HEK293 (cell line): ENCODE results near the gene TRAF1.

Experiments
- BCL11B ChIP-seq: fragments of 450-650 bp; formaldehyde crosslinking; IDR thresholded peaks from 2 replicates; pipeline ENCODE4 v1.5.1; 2016; ENCODE audit warnings: low read depth, missing biosample characterization, missing genetic modification characterization
- GLI2 ChIP-seq: fragments of 450-650 bp; formaldehyde crosslinking; IDR thresholded peaks from 2 replicates; pipeline ENCODE4; 2017; ENCODE audit warnings: missing biosample characterization, missing genetic modification characterization, low read depth, borderline replicate concordance
- GLIS1 ChIP-seq: fragments of 450-650 bp; formaldehyde crosslinking; IDR thresholded peaks from 2 replicates; pipeline ENCODE4 v1.5.1; 2016; ENCODE audit warnings: missing biosample characterization, missing genetic modification characterization
- IKZF3 ChIP-seq: fragments of 450-650 bp; IDR thresholded peaks from 2 replicates; pipeline ENCODE4 v1.5.0; 2018; ENCODE audit warnings: missing biosample characterization, mild to moderate bottlenecking, missing genetic modification characterization, moderate library complexity
- ZBTB20 ChIP-seq: fragments of 450-650 bp; formaldehyde crosslinking; IDR thresholded peaks from 2 replicates; pipeline ENCODE4 v1.5.1; 2016; ENCODE audit warnings: missing biosample characterization, missing genetic modification characterization
- ZBTB26 ChIP-seq: fragments of 450-650 bp; formaldehyde crosslinking; optimal IDR thresholded peaks from 2 replicates; pipeline ENCODE3; 2016; ENCODE audit warnings: missing biosample characterization, mild to moderate bottlenecking, missing genetic modification characterization
- ZBTB44 ChIP-seq: fragments of 450-650 bp; IDR thresholded peaks from 2 replicates; pipeline ENCODE4 v1.5.1; 2018; ENCODE audit warnings: missing biosample characterization, mild to moderate bottlenecking, missing genetic modification characterization
- ZNF223 ChIP-seq: fragments of 450-650 bp; formaldehyde crosslinking; IDR thresholded peaks from 2 replicates; pipeline ENCODE4 v1.5.1; 2016; ENCODE audit warnings: missing biosample characterization, missing genetic modification characterization
- ZNF24 ChIP-seq: fragments of 450-650 bp; formaldehyde crosslinking; IDR thresholded peaks from 2 replicates; pipeline ENCODE4 v1.5.1; 2016; ENCODE audit warnings: missing biosample characterization, missing genetic modification characterization
- ZNF501 ChIP-seq: fragments of 450-650 bp; formaldehyde crosslinking; IDR thresholded peaks from 2 replicates; pipeline ENCODE4 v1.5.1; 2016; ENCODE audit warnings: missing biosample characterization, missing genetic modification characterization
- ZNF548 ChIP-seq: fragments of 450-650 bp; formaldehyde crosslinking; IDR thresholded peaks from 2 replicates; pipeline ENCODE4 v1.5.1; 2016; ENCODE audit warnings: missing biosample characterization, missing genetic modification characterization
- ZNF549 ChIP-seq: fragments of 450-650 bp; IDR thresholded peaks from 2 replicates; pipeline ENCODE4 v1.5.1; 2018; ENCODE audit warnings: missing biosample characterization, missing genetic modification characterization, mild to moderate bottlenecking, inconsistent platforms, moderate library complexity
- ZNF560 ChIP-seq: fragments of 450-650 bp; formaldehyde crosslinking; IDR thresholded peaks from 2 replicates; pipeline ENCODE4 v1.5.1; 2017; ENCODE audit warnings: missing biosample characterization, missing genetic modification characterization, borderline replicate concordance
- ZNF76 ChIP-seq: fragments of 450-650 bp; formaldehyde crosslinking; IDR thresholded peaks from 2 replicates; pipeline ENCODE4; 2016; ENCODE audit warnings: low read depth, missing biosample characterization, missing genetic modification characterization, borderline replicate concordance
- ZNF791 ChIP-seq: fragments of 450-650 bp; formaldehyde crosslinking; IDR thresholded peaks from 2 replicates; pipeline ENCODE4 v1.5.1; 2016; ENCODE audit warnings: missing biosample characterization, missing genetic modification characterization
- TF ChIP-seq, protein P1 (sequence below): fragments of 450-650 bp; formaldehyde crosslinking; IDR thresholded peaks from 2 replicates; pipeline ENCODE4 v1.5.1; 2016; ENCODE audit warnings: missing biosample characterization, missing genetic modification characterization
- TF ChIP-seq, protein P2 (sequence below): fragments of 450-650 bp; formaldehyde crosslinking; IDR thresholded peaks from 2 replicates; pipeline ENCODE4 v1.5.1; 2016; ENCODE audit warnings: missing biosample characterization, missing genetic modification characterization
- TF ChIP-seq, protein P3 (sequence below): fragments of 450-650 bp; formaldehyde crosslinking; IDR thresholded peaks from 2 replicates; pipeline ENCODE4 v1.5.1; 2016; ENCODE audit warnings: missing biosample characterization, missing genetic modification characterization
- TF ChIP-seq, protein P4 (sequence below): fragments of 450-650 bp; formaldehyde crosslinking; IDR thresholded peaks from 2 replicates; pipeline ENCODE4 v1.5.1; 2017; ENCODE audit warnings: missing biosample characterization, missing genetic modification characterization
- TF ChIP-seq, protein P5 (sequence below): IDR thresholded peaks from 2 replicates; pipeline ENCODE4 v1.6.1; 2011; ENCODE audit warnings: mild to moderate bottlenecking, low read depth, low read length, borderline replicate concordance
- TF ChIP-seq, protein P6 (sequence below): fragments of 450-650 bp; formaldehyde crosslinking; IDR thresholded peaks from 2 replicates; pipeline ENCODE4 v1.5.1; 2016; ENCODE audit warnings: missing biosample characterization, missing genetic modification characterization

TRAF1 gene

DNA sequence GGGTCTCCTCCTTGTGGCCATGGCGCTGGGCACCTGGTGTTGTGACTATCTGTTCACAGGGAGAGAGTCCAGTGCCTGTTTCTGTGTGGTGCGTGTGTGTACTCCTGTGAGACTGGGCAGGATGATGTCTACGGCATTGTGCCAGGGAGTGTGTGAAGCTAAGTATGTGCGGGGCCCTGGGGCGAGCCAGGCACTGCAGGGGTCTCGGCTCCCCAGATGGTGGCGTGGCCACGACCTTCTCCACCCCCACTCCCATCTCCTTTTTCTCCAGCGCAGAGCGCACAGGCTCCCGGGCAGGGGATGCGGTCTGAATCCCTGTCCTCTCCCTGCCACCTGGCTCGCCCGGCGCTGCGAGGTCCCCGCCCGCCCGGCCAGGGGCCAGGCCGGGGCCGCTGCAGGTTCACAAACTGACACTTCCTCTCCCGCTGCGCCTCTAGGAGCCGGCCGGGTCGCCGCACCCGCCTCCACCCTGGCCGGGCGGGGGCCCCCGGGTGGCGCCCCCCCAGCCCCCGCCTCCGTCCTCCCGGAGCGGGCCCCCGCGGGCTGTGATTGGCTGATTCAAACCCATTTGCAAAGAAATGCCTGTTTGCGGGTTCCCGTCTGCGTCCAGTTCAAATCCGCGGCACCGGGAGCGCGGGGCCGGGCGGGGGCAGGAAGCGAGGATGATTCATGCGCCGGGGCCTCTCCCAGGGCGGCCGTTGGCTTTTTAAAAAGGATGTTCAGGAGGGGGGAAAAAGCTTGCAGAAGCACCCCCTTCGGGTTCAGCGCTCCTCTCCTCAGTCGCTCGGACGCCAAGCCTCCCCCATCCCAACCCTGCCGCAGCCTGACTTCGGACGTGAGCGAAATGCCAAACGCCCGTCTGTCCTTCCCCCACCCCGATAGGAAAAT, 50.4 kb downstream of the TRAF1 start (continued):
- TF ChIP-seq, protein P1, sequence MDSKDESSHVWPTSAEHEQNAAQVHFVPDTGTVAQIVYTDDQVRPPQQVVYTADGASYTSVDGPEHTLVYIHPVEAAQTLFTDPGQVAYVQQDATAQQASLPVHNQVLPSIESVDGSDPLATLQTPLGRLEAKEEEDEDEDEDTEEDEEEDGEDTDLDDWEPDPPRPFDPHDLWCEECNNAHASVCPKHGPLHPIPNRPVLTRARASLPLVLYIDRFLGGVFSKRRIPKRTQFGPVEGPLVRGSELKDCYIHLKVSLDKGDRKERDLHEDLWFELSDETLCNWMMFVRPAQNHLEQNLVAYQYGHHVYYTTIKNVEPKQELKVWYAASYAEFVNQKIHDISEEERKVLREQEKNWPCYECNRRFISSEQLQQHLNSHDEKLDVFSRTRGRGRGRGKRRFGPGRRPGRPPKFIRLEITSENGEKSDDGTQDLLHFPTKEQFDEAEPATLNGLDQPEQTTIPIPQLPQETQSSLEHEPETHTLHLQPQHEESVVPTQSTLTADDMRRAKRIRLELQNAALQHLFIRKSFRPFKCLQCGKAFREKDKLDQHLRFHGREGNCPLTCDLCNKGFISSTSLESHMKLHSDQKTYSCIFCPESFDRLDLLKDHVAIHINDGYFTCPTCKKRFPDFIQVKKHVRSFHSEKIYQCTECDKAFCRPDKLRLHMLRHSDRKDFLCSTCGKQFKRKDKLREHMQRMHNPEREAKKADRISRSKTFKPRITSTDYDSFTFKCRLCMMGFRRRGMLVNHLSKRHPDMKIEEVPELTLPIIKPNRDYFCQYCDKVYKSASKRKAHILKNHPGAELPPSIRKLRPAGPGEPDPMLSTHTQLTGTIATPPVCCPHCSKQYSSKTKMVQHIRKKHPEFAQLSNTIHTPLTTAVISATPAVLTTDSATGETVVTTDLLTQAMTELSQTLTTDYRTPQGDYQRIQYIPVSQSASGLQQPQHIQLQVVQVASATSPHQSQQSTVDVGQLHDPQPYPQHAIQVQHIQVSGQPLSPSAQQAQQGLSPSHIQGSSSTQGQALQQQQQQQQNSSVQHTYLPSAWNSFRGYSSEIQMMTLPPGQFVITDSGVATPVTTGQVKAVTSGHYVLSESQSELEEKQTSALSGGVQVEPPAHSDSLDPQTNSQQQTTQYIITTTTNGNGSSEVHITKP (tag by site-specific recombination): peak; percentile 91
- no peak for TF ChIP-seq BCL11B (tag by site-specific recombination)
- peak; percentile 67 for TF ChIP-seq GLIS1 (tag by site-specific recombination)
- TF ChIP-seq ZNF791 (tag by site-specific recombination): no peak
- TF ChIP-seq ZNF223 (tag by site-specific recombination): no peak
- no peak for TF ChIP-seq ZNF501 (tag by site-specific recombination)
- no peak for TF ChIP-seq ZNF560
- TF ChIP-seq, protein P2, sequence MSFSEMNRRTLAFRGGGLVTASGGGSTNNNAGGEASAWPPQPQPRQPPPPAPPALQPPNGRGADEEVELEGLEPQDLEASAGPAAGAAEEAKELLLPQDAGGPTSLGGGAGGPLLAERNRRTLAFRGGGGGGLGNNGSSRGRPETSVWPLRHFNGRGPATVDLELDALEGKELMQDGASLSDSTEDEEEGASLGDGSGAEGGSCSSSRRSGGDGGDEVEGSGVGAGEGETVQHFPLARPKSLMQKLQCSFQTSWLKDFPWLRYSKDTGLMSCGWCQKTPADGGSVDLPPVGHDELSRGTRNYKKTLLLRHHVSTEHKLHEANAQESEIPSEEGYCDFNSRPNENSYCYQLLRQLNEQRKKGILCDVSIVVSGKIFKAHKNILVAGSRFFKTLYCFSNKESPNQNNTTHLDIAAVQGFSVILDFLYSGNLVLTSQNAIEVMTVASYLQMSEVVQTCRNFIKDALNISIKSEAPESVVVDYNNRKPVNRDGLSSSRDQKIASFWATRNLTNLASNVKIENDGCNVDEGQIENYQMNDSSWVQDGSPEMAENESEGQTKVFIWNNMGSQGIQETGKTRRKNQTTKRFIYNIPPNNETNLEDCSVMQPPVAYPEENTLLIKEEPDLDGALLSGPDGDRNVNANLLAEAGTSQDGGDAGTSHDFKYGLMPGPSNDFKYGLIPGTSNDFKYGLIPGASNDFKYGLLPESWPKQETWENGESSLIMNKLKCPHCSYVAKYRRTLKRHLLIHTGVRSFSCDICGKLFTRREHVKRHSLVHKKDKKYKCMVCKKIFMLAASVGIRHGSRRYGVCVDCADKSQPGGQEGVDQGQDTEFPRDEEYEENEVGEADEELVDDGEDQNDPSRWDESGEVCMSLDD (tag by site-specific recombination): peak; percentile 65; the same call in 1 of the 2 replicates
- TF ChIP-seq, protein P3, sequence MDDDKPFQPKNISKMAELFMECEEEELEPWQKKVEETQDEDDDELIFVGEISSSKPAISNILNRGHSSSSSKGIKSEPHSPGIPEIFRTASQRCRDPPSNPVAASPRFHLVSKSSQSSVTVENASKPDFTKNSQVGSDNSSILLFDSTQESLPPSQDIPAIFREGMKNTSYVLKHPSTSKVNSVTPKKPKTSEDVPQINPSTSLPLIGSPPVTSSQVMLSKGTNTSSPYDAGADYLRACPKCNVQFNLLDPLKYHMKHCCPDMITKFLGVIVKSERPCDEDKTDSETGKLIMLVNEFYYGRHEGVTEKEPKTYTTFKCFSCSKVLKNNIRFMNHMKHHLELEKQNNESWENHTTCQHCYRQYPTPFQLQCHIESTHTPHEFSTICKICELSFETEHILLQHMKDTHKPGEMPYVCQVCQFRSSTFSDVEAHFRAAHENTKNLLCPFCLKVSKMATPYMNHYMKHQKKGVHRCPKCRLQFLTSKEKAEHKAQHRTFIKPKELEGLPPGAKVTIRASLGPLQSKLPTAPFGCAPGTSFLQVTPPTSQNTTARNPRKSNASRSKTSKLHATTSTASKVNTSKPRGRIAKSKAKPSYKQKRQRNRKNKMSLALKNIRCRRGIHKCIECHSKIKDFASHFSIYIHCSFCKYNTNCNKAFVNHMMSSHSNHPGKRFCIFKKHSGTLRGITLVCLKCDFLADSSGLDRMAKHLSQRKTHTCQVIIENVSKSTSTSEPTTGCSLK: no peak
- peak; percentile 71 for TF ChIP-seq IKZF3
- TF ChIP-seq ZNF76 (tag by site-specific recombination): peak; percentile 31; the same call in 1 of the 2 replicates
- no peak for TF ChIP-seq GLI2 (tag by site-specific recombination)
- TF ChIP-seq ZNF24 (tag by site-specific recombination): 0 out of 2 replicates have a peak, but pooled peaks have one; percentile 24
- TF ChIP-seq ZBTB26 (tag by site-specific recombination): peak; percentile 85
- no peak for TF ChIP-seq ZNF549 (tag by site-specific recombination)
- peak; percentile 40; the same call in 1 of the 2 replicates for TF ChIP-seq ZBTB44 (tag by site-specific recombination)
- TF ChIP-seq, protein P4, sequence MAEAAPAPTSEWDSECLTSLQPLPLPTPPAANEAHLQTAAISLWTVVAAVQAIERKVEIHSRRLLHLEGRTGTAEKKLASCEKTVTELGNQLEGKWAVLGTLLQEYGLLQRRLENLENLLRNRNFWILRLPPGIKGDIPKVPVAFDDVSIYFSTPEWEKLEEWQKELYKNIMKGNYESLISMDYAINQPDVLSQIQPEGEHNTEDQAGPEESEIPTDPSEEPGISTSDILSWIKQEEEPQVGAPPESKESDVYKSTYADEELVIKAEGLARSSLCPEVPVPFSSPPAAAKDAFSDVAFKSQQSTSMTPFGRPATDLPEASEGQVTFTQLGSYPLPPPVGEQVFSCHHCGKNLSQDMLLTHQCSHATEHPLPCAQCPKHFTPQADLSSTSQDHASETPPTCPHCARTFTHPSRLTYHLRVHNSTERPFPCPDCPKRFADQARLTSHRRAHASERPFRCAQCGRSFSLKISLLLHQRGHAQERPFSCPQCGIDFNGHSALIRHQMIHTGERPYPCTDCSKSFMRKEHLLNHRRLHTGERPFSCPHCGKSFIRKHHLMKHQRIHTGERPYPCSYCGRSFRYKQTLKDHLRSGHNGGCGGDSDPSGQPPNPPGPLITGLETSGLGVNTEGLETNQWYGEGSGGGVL (tag by site-specific recombination): peak; percentile 88
- TF ChIP-seq ZBTB20 (tag by site-specific recombination): peak; percentile 96
- TF ChIP-seq, protein P5, sequence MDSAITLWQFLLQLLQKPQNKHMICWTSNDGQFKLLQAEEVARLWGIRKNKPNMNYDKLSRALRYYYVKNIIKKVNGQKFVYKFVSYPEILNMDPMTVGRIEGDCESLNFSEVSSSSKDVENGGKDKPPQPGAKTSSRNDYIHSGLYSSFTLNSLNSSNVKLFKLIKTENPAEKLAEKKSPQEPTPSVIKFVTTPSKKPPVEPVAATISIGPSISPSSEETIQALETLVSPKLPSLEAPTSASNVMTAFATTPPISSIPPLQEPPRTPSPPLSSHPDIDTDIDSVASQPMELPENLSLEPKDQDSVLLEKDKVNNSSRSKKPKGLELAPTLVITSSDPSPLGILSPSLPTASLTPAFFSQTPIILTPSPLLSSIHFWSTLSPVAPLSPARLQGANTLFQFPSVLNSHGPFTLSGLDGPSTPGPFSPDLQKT: no peak
- TF ChIP-seq, protein P6, sequence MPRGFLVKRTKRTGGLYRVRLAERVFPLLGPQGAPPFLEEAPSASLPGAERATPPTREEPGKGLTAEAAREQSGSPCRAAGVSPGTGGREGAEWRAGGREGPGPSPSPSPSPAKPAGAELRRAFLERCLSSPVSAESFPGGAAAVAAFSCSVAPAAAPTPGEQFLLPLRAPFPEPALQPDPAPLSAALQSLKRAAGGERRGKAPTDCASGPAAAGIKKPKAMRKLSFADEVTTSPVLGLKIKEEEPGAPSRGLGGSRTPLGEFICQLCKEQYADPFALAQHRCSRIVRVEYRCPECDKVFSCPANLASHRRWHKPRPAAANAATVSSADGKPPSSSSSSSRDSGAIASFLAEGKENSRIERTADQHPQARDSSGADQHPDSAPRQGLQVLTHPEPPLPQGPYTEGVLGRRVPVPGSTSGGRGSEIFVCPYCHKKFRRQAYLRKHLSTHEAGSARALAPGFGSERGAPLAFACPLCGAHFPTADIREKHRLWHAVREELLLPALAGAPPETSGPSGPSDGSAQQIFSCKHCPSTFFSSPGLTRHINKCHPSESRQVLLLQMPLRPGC (tag by site-specific recombination): no peak
- TF ChIP-seq ZNF548 (tag by site-specific recombination): no peak
